ENCODE data around the gene MANEAL. TPM values are rescaled to one million over a fixed set of nuclear protein-coding genes. Genes with fewer than 3 reads are reported as not detected.

The MANEAL gene
- polyA plus RNA-seq, 1 donor = 2.9 TPM

DNA sequence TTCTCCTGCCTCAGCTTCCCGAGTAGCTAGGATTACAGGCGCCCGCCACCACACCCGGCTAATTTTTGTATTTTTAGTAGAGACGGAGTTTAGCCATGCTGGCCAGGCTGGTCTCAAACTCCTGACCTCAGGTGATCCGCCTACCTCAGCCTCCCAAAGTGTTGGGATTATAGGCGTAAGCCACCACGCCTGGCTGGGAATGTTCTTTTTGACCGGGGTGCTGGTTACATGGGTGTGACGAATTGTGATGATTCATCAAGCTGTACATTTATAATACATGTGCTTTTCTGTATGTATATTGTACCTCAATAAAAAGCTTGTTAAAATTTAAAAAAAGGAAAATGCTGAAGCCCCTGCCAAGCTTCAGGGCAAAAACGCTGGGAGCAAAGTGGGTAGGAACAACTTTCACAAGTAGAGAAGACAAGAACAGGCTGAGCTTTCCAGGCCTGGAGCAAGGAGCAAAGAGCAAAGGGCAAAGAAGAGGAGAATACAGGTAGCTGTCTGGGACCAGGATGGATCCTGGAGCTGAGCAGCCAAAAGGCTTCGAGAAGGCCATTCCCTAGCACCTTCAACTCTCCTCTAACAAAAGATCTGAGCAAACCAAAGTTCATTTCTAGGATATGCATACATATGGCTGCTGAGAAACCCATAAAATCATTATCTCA, 34.9 kb downstream of the MANEAL start:
- no peak for DNase-seq

DNA sequence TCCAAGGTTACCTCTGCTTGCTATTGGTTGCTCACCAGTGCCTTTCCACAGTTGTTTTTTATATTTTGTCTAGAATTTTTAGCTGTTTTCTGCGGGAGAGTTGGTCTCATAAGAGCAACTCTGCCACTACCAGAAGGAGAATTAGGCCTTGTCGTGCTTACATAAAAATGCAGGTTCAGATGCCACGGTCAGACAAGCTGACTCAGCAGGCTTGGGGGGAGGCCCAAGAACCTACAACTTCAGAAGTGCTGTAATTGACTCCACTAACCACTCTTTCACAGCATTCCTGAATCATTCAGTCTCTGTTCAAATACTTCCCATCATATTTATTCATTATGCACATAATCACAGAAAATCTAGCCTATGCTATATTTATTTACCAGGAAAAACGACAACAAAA, 37.5 kb downstream of the MANEAL start:
- DNase-seq = no peak

DNA sequence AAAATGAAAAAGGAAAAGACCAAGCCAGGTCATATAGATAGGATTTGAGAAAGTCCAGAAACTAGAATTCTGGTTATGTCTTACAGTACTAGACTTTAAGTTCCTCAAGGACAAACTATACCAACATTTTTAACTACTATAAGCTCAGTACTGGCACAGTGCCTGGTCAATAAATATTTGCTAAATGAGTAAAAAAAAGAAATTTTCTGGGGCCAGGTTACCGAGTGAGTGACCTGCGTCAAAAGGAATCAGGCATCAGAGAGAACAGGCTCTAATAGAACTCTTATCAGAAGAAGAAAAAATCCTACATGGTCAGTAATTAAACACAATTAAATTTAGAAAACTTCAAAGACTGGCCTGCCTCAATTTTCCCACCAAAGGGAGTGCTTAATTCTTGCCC, 38.2 kb downstream of the MANEAL start:
- no peak for DNase-seq

DNA sequence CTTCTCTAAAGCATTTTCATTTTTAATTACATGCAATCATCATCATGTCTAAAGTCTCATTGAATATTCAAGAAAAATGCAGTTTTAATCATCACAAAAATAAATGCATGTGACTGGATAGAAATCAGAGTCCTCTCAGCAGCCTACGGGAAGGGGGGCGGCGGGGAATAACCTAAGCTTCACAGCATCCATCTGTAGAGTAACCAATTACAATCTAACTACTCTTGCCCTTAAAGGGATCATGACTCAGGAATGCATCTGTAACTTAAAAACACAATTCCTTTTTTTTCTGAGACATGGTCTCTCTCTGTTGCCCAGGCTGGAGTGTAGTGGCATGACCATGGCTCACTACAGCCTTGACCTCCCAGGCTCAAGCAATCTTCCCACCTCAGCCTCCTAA, 43.1 kb downstream of the MANEAL start:
- DNase-seq = no peak

DNA sequence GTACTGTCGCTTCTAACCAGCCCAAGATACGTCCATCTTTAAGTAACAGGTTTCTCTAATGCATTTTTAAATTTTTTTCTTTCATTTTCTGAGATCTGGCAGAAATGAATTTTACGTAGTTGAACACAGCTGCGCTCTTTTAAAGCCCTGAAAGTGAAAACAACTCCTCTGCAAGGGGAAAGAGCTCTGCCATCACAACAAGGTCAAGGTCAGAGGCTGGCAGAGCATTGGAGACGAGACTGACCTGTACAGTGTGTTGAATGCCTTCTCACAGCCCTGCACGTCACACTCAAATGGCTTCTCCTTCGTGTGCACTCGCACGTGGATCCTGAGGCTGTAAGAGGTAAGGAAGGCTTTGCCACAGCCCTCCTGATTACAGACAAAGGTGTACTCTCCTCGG, 46.0 kb downstream of the MANEAL start:
- DNase-seq = no peak

DNA sequence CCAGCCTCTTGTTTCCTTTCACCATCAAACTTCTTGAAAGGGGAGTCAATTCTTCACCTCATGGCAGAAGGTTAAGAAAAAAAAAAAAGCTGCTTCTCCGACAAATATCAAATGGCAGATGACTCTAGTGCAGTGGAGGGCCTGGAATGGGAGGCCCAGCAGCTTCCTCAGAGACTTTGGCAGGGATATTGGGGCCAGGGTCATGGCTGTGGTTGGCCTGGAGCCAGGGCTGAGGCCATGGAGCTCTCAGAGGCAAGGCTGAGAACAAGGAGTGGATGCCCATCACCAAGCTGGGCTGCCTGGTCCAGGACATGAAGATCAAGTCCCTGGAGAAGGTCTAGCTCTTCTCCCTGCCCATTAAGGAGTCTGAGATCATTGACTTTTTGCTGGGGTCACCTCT, 47.1 kb downstream of the MANEAL start:
- DNase-seq = no peak

DNA sequence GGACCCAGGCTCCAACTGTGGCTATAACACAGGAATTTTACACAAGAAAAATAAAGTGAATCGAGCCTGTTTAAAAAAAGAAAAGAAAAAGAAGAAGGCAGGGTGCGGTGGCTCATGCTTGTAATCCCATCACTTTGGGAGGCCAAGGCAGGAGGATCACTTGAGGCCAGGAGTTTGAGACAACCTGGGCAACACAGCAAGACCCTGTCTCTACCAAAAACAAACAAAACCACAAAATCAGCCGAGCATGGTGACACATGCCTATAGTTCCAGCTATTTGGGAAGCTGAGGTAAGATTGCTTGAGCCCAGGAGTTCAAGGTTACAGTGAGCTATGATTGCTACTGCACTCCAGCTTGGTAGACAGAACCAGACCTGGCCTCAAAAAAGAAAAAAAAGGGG, 48.0 kb downstream of the MANEAL start:
- DNase-seq = no peak

DNA sequence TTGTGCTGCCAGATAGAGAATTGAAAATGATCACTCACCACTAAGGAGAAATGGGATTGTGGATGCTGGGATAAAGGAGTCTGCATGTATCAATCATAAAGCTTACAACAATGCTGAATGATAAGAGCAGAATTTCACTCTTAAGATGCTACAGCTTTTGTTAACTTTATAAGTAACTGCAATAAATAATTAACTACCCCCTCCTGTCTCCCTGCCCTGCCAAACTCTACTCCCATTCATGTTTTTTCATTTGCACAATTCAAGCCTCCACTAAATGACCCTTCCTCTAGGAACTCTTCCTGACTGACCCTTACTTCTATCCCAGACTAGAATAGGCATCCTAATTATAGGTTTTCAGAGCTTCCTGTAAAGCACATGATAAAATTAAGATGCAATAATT, 50.9 kb downstream of the MANEAL start:
- DNase-seq = no peak

DNA sequence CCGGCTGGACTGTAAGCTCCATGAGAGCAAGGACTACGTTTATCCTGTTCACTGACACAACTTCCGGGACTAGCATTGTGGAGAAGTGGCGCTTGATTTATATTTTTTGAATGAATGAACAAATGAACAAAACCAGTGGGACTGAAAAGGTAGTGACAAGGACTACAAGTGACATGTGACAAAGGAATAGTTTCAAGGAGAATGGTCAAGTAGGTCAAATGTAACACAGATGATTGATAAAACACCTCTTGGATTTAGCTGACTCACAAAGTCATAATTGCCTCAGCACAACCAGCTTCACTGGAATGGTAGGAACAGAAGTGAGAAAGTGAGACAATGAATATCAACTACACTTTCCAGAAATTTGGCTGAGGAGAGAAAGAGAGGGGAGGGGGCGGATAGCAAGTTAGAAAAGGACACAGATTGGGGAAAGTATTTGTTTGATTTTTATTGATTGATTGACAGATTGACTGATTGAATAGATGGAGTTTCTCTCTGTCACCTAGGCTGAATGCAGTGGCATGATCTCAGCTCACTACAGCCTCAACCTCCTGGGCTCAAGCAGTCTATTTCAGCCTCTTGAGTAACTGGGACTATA, 51.5 kb downstream of the MANEAL start:
- DNase-seq = no peak

DNA sequence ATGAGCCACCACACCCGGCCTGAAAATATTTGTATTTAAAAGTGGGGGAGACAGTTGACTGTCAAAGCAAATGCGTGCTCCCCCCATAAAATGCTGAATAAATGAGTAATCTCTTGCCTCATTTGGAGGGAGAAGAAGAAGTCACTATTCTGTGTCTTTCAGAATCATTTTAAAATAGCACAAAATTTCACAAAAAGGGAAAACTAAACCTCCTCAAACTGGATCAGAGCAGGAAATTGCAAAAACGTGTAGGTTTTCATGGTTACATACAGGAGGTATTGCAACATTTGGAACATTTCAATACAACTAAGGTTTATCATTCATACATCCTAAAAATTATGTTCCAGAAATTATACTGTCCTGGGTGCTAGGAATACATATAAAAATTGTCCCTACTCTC, 52.1 kb downstream of the MANEAL start:
- DNase-seq = no peak

DNA sequence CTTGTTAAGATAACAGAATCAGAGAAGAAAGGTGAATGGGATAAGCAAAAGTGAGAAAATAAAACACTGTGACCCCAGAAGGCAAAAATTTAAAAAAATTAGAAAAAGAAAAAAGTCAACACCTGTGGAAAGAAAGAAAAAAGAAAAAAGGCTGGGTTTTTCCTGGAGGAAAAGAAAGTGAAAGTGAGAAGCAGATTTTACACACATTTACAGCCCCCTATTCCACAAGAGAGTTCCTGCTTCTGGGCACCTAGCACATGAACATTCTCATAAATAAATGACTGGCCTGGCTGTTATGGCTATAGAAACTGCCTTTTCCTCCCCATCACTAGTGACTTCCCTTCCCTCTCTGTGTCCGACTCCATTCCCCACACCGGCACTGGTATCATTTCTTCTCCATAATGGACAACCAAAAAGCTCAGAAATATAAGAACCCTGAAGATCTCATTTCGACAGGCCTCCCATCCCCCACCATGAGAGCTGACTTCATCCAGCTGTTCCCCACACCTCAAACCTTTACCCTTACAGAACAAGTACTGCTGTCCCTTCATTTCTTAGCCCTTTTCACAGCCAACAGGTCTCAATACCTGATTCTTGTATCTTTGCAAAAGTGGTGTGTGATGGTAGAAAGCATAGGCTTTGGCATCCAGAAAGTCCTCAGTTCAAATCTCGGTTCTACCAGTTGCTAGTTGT, 53.1 kb downstream of the MANEAL start:
- DNase-seq = no peak

DNA sequence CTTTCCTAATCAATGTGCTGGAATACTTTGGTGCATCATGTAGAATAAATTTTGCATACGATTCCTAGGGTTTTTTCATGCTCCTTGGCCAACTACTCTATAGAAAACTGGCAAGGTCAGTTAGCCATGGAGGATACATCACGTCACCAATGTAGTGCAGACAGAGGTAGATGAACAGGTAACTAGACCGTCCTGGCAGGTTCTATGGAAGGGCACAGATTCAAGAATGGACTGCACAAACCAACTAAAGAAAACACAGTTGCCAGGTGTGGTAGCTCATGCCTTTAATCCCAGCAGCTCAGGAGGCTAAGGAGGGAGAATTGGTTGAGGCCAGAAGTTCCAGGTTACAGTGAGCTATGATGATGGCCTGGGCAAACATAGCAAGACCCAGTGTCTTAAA, 55.8 kb downstream of the MANEAL start:
- DNase-seq = no peak

DNA sequence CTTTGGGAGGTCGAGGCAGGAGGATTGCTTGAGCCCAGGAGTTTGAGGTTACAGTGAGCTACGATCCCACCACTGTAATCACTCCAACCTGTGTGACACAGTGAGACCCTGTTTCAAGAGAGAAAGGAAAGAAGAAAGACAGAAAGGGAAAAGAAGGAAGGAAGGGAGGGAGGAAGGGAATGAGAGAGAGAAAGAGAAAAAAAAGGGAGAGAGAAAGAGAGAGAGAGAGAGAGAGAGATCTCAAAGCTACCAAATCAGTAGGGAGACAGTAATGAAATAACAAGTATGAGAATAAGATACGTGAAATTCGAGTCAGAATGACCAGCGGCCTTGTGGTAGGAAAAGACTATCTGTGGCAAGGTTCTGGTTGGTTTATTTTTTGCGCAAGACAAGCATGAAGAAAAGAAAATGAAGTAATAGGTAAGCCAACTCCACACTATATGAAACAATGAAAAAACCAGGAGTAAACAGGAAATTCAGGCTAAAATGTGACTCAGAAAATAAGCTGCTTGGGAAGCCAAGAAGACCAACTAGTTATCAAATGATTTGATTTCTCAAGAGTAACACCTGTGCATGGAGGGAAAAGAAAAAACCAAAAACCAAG, 56.8 kb downstream of the MANEAL start:
- no peak for DNase-seq

Other genes starting within 250 kb of the MANEAL start
- gene SNIP1, start 239.6 kb upstream of the MANEAL start, polyA plus RNA-seq (ENCODE audit: insufficient read length) = 10.5 TPM
- 9.7 TPM for gene DNALI1, start 236.9 kb upstream of the MANEAL start, polyA plus RNA-seq (ENCODE audit: insufficient read length)
- 45.7 TPM for gene GNL2, start 197.9 kb upstream of the MANEAL start, polyA plus RNA-seq (ENCODE audit: insufficient read length)
- not detected for gene RSPO1, start 159.0 kb upstream of the MANEAL start, polyA plus RNA-seq (ENCODE audit: insufficient read length)
- 7.1 TPM for gene CDCA8, start 101.3 kb upstream of the MANEAL start, polyA plus RNA-seq (ENCODE audit: insufficient read length)
- not detected for gene EPHA10, start 28.7 kb upstream of the MANEAL start, polyA plus RNA-seq (ENCODE audit: insufficient read length)
- 46.7 TPM for gene C1orf122, start 13.9 kb downstream of the MANEAL start, polyA plus RNA-seq (ENCODE audit: insufficient read length)
- gene YRDC, start 14.4 kb downstream of the MANEAL start, polyA plus RNA-seq (ENCODE audit: insufficient read length) = 7.0 TPM
- 5.7 TPM for gene MTF1, start 65.7 kb downstream of the MANEAL start, polyA plus RNA-seq (ENCODE audit: insufficient read length)
- 10.6 TPM for gene INPP5B, start 153.2 kb downstream of the MANEAL start, polyA plus RNA-seq (ENCODE audit: insufficient read length)
- 55.6 TPM for gene SF3A3, start 196.2 kb downstream of the MANEAL start, polyA plus RNA-seq (ENCODE audit: insufficient read length)
- 162 TPM for gene FHL3, start 211.7 kb downstream of the MANEAL start, polyA plus RNA-seq (ENCODE audit: insufficient read length)
- 85.8 TPM for gene UTP11, start 218.9 kb downstream of the MANEAL start, polyA plus RNA-seq (ENCODE audit: insufficient read length)